Measurements from ENCODE around the gene TRIM72.

- TF ChIP-seq CTCF (IDR thresholded peaks at IDR 0.05) (no peak), EZH2phosphoT487 (IDR thresholded peaks at IDR 0.05) (no peak)
These were observed 37.5 kb downstream of the TRIM72 start for GRCh38 chr16:31251435-31251834.
